ENCODE measurements around the gene ULK1. TPM values are rescaled to one million over a fixed set of nuclear protein-coding genes. Genes with fewer than 3 reads are reported as not detected.

The ULK1 gene
- total RNA-seq, 1 experiment from 2014 or later = 67.8 TPM

GRCh38 chr12:131940141-131940547, 45.7 kb downstream of the ULK1 start:
- no peaks in the 10 kb centered on the region for H3K27me3 Mint-ChIP-seq (ENCODE audit: low read depth)
- H3K36me3 Mint-ChIP-seq = peaks cover 81% of the 10 kb centered on the region
- H3K9me3 Mint-ChIP-seq = no peaks in the 10 kb centered on the region
- H3K4me1 Mint-ChIP-seq = no peaks in the 10 kb centered on the region
- DNase-seq (ENCODE audit: low spot score) (no peak), ATAC-seq (no peak)
- ChIA-PET CTCF (no interaction called here), POLR2A (no interaction called here)
- H3K27ac Mint-ChIP-seq = no peak overlapping the region
- TF ChIP-seq ZNF423 (CRISPR knock-in tag; IDR thresholded peaks at IDR 0.05) = no peak
- TF ChIP-seq, protein P1, sequence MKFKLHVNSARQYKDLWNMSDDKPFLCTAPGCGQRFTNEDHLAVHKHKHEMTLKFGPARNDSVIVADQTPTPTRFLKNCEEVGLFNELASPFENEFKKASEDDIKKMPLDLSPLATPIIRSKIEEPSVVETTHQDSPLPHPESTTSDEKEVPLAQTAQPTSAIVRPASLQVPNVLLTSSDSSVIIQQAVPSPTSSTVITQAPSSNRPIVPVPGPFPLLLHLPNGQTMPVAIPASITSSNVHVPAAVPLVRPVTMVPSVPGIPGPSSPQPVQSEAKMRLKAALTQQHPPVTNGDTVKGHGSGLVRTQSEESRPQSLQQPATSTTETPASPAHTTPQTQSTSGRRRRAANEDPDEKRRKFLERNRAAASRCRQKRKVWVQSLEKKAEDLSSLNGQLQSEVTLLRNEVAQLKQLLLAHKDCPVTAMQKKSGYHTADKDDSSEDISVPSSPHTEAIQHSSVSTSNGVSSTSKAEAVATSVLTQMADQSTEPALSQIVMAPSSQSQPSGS (CRISPR knock-in tag; IDR thresholded peaks at IDR 0.05; ENCODE audit: borderline replicate concordance, low read depth) = no peak
- no peak for TF ChIP-seq TP53 (CRISPR knock-in tag; IDR thresholded peaks at IDR 0.05)
- TF ChIP-seq E2F1 (CRISPR knock-in tag; IDR thresholded peaks at IDR 0.05) = no peak
- no peak for TF ChIP-seq ZNF416 (CRISPR knock-in tag; IDR thresholded peaks at IDR 0.05)
- TF ChIP-seq, protein P2, sequence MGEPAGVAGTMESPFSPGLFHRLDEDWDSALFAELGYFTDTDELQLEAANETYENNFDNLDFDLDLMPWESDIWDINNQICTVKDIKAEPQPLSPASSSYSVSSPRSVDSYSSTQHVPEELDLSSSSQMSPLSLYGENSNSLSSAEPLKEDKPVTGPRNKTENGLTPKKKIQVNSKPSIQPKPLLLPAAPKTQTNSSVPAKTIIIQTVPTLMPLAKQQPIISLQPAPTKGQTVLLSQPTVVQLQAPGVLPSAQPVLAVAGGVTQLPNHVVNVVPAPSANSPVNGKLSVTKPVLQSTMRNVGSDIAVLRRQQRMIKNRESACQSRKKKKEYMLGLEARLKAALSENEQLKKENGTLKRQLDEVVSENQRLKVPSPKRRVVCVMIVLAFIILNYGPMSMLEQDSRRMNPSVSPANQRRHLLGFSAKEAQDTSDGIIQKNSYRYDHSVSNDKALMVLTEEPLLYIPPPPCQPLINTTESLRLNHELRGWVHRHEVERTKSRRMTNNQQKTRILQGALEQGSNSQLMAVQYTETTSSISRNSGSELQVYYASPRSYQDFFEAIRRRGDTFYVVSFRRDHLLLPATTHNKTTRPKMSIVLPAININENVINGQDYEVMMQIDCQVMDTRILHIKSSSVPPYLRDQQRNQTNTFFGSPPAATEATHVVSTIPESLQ (CRISPR knock-in tag; IDR thresholded peaks at IDR 0.05) = no peak
- TF ChIP-seq, protein P3, sequence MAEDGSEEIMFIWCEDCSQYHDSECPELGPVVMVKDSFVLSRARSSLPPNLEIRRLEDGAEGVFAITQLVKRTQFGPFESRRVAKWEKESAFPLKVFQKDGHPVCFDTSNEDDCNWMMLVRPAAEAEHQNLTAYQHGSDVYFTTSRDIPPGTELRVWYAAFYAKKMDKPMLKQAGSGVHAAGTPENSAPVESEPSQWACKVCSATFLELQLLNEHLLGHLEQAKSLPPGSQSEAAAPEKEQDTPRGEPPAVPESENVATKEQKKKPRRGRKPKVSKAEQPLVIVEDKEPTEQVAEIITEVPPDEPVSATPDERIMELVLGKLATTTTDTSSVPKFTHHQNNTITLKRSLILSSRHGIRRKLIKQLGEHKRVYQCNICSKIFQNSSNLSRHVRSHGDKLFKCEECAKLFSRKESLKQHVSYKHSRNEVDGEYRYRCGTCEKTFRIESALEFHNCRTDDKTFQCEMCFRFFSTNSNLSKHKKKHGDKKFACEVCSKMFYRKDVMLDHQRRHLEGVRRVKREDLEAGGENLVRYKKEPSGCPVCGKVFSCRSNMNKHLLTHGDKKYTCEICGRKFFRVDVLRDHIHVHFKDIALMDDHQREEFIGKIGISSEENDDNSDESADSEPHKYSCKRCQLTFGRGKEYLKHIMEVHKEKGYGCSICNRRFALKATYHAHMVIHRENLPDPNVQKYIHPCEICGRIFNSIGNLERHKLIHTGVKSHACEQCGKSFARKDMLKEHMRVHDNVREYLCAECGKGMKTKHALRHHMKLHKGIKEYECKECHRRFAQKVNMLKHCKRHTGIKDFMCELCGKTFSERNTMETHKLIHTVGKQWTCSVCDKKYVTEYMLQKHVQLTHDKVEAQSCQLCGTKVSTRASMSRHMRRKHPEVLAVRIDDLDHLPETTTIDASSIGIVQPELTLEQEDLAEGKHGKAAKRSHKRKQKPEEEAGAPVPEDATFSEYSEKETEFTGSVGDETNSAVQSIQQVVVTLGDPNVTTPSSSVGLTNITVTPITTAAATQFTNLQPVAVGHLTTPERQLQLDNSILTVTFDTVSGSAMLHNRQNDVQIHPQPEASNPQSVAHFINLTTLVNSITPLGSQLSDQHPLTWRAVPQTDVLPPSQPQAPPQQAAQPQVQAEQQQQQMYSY (CRISPR knock-in tag; IDR thresholded peaks at IDR 0.05) = no peak
- no peak for TF ChIP-seq FOXJ3 (CRISPR knock-in tag; IDR thresholded peaks at IDR 0.05; ENCODE audit: borderline replicate concordance)
- TF ChIP-seq ZMAT4 (CRISPR knock-in tag; IDR thresholded peaks at IDR 0.05) = no peak
- TF ChIP-seq, protein P4, sequence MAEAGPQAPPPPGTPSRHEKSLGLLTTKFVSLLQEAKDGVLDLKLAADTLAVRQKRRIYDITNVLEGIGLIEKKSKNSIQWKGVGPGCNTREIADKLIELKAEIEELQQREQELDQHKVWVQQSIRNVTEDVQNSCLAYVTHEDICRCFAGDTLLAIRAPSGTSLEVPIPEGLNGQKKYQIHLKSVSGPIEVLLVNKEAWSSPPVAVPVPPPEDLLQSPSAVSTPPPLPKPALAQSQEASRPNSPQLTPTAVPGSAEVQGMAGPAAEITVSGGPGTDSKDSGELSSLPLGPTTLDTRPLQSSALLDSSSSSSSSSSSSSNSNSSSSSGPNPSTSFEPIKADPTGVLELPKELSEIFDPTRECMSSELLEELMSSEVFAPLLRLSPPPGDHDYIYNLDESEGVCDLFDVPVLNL (CRISPR knock-in tag; IDR thresholded peaks at IDR 0.05; ENCODE audit: borderline replicate concordance, low read depth) = no peak
- H3K4me3 Mint-ChIP-seq = no peak overlapping the region

DNA sequence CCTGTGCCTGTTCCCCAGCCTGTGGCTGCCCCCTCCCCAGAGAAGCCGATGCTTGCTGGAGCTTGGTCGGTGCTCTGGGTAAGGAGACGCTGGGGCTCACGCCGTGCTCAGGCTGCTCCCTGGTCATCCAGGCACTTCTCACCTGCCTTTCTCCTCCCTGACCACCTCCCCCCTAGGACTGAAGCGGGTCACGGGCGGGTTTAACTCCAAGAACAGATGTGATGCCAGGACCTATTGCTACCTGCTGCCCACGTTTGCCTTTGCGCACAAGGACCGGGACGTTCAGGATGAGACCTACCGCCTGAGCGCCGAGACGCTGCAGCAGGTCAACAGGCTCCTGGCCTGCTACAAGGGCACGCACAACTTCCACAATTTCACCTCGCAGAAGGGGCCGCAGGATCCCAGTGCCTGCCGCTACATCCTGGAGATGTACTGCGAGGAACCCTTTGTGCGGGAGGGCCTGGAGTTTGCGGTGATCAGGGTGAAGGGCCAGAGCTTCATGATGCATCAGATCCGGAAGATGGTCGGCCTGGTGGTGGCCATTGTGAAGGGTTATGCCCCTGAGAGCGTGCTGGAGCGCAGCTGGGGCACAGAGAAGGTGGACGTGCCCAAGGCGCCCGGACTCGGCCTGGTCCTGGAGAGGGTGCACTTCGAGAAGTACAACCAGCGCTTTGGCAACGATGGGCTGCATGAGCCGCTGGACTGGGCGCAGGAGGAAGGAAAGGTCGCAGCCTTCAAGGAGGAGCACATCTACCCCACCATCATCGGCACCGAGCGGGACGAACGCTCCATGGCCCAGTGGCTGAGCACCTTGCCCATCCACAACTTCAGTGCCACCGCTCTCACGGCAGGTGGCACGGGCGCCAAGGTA, 46.9 kb downstream of the ULK1 start:
- Mint-ChIP-seq H3K36me3 (peaks cover 75% of the 10 kb centered on the region), H3K27me3 (ENCODE audit: low read depth) (no peaks in the 10 kb centered on the region), H3K27ac (peak overlapping the region; percentile 41; the same call in 1 of the 2 replicates), H3K4me1 (no peaks in the 10 kb centered on the region), H3K4me3 (no peak overlapping the region), H3K9me3 (no peaks in the 10 kb centered on the region)
- ATAC-seq (no peak), DNase-seq (ENCODE audit: low spot score) (no peak)
- ChIA-PET CTCF (no interaction called here), POLR2A (interaction anchor here (1.0 kb wide), 1 partner anchor 25 kb away, joined by 3 read pairs; no protein-coding TSS in a partner anchor)
- TF ChIP-seq ZNF121 (CRISPR knock-in tag; IDR thresholded peaks at IDR 0.05) (no peak), MLX (CRISPR knock-in tag; IDR thresholded peaks at IDR 0.05) (no peak), ELF4 (CRISPR knock-in tag; IDR thresholded peaks at IDR 0.05; ENCODE audit: low read depth) (no peak), PREB (CRISPR knock-in tag; IDR thresholded peaks at IDR 0.05; ENCODE audit: borderline replicate concordance) (no peak), OVOL2 (CRISPR knock-in tag; IDR thresholded peaks at IDR 0.05; ENCODE audit: borderline replicate concordance) (no peak), ZNF263 (CRISPR knock-in tag; IDR thresholded peaks at IDR 0.05; ENCODE audit: low read depth) (no peak), TCF7 (CRISPR knock-in tag; IDR thresholded peaks at IDR 0.05; ENCODE audit: low read depth) (no peak), ZNF416 (CRISPR knock-in tag; IDR thresholded peaks at IDR 0.05) (no peak), ZNF232 (CRISPR knock-in tag; IDR thresholded peaks at IDR 0.05) (no peak)
- TF ChIP-seq, protein P5, sequence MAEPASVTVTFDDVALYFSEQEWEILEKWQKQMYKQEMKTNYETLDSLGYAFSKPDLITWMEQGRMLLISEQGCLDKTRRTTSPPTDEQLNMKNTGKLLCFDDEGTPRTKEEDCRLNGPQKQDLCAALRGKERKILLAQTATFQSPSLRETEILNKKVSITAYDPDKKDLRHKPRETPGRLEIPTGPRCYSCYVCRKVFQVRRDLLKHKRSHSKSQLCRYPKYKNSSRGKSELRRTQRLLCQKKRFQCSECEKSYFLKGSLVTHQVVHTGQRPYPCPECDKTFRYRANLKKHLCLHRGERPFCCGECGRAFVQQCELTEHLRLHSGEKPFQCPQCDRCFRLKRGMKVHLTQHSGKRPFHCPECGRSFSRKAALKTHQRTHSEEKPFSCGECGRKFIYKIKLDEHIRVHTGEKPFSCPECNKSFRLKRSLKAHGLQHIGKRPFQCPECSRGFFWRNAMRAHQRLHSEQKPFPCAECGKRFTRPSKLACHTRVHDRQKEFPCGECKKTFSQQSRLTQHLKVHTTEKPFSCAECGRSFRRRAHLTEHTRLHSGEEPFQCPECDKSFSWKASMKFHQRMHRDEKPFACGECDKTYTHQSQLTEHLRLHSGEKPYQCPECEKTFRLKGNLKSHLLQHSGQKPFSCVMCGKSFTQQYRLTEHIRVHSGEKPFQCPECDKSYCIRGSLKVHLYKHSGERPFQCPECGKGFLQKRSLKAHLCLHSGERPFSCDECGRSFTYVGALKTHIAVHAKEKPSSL (CRISPR knock-in tag; conservative IDR thresholded peaks at IDR 0.05) = no peak
